NCI-H526 treated with DMSO at 0.1 percent for 48 hours (cell line): ENCODE results near the gene MYO10.
"Not testable (repeated sequence)": the region's sequence is repeated elsewhere in the genome, so short reads cannot be mapped to it uniquely, and the experiment has no call there.

Source experiments
- DNase-seq: peaks from one replicate; lab custom pipeline; 2025; lab: John Stamatoyannopoulos, UW

MYO10 gene

DNA sequence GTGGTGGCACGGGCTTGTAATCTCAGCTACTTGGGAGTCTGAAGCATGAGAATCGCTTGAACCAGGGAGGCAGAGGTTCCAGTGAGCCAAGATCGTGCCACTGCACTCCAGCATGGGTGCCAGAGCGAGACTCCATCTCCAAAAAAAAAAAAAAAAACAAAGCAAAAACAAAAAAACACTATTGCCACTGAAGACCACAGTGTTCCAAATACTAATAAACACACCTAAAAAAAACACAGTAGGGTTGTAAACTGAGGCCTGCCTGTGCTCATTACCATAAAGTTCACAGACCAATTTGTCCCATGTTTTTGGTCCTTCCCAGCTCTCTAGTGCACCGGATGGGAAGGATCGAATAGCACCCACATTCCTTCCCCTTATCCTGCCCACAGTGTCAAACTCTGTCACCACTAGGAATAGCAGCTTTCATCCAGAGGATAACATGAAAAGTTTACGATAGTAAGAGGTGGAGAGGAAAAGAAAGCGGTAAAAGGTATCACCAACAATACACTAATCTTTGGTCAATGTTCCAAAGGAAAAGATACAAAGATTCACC is 49.2 kb downstream of the MYO10 start:
- DNase-seq, result no peak

DNA sequence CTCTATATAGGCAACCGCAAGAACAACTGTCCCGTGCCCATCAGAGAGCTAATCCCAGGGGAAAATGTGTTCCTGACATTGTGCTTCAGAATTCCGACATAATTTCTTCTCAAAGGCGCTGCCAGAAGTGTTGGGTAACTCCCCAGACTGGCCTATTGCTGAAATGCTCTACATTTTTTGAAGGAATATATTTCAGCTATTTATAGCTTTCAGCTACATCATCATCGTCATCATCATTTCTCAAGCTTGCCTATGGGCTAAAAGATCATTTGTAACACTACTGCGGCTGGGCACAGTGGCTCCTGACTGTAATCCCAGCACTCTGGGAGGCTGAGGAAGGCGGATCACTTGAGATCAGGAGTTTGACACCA is 49.7 kb downstream of the MYO10 start:
- no peak for DNase-seq

DNA sequence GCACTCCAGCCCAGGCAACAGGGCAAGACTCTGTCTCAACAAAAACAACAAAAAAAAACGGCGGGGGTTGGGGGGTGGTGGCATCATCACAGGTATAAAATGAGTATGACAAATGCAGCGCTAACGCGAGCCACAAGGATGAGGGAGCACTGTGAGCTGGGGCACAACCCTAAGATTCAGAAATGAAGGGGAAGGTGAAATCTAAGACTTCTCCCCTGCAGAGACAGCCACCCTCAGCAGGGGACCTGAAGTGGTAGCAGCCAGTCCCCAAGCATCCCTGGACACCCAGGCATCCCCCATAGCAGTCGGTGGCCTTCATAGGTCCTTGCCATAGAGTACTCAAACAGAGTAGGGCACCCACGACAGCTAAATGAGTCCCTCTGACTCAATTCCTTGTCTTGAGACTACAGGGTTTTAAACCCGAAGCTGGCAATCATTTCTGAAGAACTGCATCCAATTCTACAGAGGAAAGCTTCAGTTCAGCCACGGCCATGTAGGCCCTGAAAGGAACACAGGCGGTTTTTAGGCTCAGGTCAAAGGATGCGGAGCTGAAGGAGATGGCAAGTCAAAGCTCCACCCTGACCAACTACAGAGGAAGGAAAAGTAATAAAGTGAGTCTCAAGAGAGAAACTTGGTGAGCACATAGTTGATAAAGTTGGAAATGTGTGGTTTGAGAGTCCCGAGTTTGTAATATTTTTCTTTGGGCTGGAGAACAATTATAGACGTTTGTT is 50.3 kb downstream of the MYO10 start:
- no peak for DNase-seq

DNA sequence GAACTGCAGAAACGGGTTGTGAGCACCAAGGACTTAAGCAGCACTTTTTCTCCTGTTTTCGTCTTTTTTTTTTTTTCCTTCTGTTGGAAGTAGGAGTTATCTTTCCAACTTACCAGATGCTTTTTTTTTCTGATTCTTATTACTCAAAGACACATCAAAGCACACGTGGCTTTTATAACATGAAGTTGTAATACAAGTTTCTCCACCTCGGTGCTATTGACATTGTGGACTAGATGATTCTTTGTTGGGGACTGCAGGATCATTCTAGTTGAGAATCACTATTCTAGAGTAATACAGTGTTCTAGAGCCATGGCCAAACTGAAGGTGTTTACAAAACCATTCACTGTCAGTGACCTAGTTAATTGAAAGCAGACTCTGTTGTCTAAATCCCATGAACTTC is 51.5 kb downstream of the MYO10 start:
- peak; percentile 20 for DNase-seq

DNA sequence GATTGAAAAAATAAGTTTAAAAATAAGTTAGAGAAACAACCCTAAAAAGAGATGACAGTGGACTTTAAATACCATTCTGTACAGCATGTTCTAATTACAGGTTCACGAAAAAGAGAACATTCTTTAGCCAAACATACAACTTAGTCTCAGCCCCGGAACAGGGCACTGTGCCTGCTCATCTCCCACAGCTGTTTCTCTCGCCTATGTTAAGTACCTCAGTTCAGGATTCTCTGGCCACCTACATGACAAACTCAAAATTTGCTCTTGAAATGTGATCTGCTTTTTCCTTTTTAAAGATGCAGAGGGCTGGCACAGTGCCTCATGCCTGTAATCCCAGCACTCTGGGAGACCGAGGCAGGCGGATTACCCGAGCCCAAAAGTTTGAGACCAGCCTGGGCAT is 52.3 kb downstream of the MYO10 start:
- no peak for DNase-seq

DNA sequence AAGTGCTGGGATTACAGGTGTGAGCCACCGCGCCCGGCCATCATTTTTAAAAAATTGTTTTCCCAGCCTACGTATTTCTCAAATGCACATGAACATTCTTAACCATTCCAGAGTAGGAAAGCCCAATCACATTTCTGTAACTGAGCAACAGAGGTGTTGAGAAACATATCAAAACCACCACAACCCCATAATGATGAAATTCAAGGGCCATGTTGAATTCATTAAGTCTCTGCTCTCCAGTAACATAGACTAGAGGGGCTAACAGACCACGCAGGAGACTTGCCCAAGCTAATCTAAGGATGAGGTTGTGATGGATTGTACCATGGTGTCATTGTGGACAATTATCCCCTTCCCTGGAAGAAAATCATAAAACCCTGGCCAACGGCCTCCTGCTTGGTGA is 52.9 kb downstream of the MYO10 start:
- DNase-seq, result no peak

DNA sequence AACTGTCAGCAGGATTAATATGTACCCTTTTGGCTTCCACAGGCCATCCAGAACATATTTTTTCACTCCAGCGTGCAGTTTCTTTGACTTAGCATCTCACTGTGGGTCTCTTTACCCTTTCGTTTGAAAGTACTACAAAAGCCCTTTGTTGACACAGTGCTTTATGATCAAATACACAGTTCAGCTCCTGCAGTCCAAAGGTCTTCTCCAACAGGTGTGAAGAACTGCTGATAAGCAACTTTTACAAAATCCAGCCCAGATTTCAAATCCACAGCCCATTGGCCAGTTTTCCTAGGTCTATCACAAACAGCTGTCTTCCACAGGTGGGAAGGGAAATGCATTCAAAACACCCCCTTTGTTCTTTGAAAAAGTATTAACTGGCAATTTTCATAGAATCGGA is 54.8 kb downstream of the MYO10 start:
- DNase-seq, result peak; percentile 92

DNA sequence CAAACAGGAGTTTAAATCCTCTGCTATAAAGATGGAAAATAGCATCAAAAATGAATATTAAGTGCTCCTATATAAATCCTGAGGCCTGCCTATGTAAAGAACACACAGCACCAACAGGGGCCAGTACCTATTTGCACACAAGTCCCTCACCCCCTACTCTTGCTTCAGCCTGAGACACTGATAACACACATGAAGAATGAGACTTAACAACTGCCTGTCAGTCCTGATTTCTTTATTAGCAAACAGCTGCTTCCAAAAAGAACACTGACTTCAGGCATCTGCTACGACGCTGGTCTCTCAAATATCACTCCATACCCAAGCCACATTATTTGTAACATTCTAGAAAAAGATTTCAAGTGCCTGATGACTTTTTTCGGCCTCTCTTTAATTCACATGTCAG is 55.5 kb downstream of the MYO10 start:
- DNase-seq, result peak; percentile 74

DNA sequence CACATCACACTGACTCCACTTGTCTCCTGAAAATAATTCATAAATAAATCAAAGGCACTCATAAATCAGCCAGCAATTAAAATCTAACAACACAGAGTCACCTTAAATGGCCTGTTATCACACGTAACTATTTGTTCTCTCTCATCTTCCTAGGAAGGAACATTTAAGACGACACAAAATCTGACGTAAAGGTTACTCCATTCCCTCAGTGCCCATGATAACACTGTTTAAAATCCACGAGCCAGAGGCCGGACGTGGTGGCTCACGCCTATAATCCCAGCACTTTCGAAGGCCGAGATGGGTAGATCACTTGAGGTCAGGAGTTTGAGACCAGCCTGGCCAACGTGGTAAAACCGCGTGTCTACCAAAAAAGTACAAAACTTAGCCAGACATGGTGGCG is 56.4 kb downstream of the MYO10 start:
- no peak for DNase-seq

DNA sequence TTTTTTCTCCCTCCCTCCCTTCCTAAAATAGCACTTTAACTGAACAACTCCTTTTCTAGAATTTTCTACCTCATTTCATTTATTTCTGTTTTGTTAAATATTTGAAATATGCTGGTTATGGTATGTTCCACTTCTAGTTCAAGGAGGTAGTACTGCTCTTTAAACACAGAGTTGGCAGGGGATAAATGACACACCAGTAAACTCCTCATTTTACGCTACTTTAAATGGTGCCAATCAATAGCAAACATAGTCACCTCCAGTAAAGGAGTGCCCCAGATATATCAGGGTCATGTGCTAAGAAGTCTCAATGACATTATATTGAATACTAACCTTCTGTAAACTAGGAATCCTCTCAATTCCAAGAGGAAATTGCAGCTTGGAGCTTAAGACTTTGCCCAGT is 56.9 kb downstream of the MYO10 start:
- DNase-seq, result no peak

DNA sequence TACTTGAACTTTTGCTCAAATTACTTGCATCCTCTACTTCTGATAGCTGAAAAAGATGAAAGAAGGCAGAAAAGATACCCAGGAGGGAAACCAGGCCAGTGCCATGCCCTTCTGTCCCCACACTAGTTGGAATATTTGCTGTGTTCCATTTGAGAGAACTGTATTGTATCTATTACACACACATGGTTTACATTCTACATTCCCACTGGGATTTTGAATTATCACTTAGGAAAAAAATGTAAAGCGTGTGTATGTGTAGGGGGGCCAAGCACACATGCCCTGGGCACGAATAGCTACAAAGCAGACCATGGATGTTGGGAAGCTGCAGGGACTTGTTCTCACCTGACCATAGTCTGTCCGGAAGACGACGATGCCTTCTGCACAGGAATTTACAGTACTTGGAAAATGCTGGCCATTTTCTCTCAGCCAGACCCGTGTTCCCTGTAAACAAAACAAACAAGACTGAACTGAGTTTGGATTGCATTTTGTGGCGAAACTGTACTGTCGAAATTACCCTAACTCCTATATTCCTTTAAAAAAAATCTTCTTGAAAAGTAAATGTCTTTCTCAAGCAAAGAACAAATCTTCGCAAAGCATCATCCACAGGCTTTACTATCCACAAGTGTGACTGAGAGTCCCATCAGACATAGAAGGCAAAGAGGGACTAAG is 58.7 kb downstream of the MYO10 start:
- no peak for DNase-seq

DNA sequence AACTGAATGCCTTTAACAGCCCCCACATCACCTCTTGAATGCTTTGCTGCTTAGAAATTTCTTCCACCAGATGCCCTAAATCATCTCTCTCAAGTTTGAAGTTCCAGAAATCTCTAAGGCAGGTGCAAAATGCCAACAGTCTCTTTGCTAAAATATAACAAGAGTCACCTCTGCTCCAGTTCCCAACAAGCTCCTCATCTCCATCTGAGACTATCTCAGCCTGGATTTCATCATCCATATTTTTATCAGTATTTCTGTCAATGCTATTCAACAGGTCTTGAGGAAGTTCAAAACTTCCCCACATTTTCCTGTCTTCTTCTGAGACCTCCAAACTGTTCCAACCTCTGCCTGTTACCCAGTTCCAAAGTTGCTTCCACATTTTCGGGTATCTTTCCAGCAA is 61.7 kb downstream of the MYO10 start:
- DNase-seq, result not testable (repeated sequence)

DNA sequence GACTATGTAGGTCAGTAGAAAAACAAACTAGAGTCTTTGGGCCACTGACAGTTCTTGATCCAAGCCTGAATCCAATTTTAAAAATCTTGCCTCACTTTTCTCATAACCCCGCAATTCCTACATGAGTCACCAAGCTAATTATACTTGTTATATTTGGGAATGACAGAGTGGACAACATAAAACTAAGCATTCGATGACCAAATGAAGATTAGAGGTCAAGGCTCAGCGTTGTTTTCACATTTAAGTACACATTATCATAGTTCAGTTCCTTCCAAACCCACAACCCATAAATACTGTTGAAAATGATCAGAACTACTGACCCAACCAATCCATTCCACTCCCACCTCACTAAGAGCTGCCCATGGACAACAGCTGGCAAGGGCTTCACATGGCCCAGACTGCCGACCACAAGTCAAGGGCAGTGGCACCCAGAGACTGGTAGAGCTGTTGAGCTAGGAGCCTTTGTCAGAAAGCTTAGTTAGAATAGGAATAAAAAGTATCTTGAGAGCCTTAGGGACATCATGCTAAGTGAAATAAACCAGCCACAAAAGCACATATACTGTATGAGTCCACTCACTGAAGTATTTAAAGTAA is 64.2 kb downstream of the MYO10 start:
- no peak for DNase-seq

DNA sequence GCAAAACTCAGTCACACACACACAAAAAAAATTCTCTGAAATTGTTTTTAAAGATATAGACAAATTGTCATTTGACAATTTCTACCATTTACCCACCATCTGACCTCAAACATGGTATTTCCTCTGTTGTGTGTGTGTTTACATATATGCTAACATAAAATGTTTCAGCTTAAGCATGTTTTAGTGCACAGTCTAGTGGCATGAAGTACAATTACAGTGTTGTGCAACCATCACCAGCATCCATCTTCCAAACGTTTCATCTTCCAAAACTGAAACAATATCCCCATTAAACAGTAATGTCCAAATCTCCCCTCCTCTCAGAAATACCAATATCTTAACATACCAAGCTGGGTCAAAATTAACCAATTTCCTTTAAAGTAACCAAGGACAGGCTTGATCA is 65.2 kb downstream of the MYO10 start:
- no peak for DNase-seq

DNA sequence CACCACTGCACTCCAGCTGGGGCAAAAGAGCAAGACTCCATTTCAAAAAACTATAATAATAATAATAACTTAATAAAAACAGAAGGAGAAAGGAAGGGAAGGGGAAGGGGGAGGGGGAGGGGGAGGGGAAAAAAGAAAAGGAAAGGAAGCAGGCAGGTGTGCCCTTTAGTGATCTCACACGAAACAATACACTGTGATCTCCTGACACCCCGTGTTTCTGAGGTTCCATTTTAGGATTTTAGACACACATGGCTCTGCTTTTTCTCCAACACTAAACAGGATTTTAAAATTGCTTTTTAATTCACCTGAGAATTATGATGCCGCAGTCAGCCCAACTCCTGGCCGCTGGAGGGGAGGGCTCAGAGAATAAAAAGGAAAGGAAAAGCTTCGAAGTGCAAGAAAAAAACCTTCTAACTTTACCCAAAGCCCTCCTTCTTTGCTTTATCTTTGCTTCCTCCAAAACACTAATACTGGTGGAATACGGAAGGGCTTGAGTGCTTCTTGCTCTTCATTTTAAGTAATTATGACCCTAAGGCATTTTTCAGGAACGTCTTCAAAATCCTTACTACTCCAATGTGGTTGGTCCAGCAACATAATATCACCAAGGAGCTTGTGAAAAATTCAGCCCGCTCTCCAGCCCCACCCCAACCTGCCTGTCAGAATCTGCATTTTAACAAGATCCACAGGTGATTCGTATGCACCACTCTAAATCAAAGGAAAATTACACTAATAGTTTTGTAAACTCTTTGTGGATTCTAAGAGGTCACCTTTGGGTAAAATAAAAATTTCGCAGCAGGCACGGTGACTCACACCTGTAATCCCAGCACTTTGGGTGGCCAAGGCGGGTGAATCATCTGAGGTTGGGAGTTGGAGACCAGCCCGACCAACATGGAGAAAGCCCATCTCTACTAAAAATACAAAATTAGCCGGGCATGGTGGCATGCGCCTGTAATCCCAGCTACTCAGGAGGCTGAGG is 66.0 kb downstream of the MYO10 start:
- DNase-seq, result no peak

DNA sequence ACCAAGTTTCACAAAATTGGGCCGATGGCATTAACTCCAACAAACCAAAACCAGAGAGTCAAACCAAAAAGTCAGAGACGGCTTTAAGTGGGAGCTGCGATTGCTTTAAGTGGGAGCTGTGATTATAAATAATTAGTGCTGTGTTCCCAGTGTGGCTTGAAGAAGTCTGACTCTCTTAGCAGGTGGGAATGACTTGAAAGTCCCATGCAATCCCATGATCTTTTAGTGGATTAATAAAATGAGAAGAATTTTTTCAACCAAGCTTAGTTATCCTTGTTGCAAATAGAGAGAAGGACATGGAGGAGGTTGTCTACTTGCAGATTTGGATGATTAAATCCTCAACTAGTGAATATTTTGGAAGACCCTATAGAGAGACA is 68.5 kb downstream of the MYO10 start:
- no peak for DNase-seq

DNA sequence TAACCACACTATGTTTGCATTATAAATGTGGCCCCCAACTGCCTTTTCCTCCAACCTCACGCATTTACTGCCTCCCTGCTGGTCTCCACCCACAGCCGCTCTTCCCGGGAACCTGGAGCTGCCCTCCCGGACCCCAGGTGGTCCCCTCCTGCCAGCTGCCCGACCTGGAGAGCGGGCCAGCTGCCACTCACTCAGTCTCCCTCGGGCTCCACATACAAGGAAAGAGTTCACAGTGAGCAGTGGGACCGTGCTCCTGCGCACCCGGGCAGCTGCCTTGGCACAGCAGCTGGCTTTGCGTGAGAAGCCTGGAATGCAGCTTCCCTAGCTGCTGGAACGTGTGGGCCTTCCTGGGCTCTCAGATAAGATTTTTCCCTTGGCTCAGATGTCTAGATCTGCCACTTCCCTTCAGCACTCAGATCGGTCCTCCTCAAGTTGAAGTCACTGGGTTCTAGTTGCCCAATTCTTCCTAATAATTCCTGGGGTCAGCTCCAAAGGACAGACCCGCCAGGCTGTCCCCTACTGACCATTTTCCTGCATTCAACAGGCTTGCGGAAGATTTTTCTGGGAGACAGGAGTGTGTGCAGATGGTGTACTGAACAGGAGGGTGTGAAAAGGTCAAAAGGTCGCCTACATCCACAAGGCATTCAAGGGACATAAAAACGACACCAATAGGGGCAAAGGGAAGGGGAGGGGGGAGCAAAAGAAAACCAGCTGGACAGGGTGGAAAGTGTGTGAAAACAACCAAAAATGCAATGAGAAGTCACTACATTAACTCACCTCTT is 69.1 kb downstream of the MYO10 start:
- peak; percentile 81 for DNase-seq

DNA sequence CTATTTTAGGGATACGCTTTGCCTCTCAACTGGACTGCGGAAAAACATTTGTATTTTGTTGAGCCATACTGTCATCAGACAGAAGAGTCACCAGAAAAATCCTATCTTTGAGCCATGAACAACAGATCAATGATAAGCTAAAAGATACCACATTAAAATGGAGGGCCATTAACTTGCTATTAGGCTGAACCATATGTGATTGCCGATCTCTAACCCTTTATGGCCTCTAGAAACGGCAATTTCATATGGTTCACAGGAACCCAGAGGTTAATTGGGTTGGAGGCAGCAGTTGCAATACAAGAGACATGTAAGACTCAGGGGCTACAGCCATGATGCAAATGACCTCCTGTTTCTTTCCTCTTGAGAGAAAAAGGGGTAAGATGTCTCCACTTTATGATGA is 69.8 kb downstream of the MYO10 start:
- peak; percentile 81 for DNase-seq

DNA sequence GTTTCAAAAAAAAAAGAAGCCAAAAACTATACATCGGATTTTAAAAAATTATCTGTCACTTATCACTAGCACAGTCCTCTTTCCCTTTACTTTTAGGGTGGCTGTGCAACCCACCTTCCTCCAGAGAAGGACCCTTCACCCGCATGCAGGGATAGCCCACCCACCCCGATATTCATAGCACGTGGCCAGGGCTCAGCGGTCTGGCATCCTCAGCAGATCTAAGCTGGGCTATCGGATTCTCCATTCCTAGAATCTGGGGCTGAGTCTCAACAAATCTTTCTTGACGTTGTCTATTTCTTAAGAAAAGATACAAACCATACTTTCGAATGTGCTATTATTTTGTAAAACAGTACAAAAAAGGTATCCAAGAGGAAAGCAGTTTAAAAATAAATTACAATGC is 70.9 kb downstream of the MYO10 start:
- no peak for DNase-seq

DNA sequence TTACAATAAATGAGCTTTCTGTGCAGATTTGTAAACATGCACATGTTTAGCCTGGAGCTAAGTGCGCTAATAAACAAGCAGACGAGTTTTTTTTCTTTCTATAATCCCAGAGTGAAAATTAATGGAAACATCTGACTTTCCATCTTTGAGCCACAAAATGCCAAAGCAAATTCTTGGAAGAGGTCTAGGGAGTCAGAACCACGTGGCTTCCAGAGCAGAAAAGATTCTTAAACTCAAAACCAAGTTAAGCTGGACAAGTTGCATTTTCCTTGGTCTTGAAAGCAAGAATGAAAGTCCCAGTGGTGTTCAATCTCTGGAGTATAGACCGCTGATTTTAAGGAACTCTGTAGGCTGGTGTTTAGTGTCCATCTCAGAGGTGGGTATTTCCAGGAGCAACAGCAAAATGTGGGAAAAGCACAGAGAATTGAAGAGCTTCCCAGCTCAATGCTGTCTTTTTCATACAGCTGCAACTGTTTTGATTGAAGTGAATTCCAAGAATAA is 71.4 kb downstream of the MYO10 start:
- no peak for DNase-seq

DNA sequence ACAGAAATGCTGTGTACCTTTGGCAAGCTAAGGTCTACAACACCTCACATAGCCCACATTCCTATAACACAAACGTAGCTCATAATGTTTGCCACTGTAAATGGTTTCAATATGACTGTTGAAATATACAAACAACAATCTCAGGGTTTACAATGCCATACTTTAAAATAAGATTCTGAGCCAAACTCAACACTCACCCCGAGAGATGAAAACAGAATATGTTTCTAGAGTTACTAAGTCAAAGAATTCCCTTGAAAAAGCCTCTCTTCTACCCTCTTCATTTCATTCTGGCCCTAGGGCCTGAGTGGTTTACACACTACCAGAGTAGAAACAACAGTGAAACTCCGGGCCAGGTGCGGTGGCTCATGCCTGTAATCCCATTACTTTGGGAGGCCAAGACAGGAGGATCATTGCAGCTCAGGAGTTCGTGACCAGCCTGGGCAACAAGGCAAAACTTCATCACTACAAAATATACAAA is 72.6 kb downstream of the MYO10 start:
- DNase-seq, result no peak
